Mucosa of stomach (tissue), 1 donor: ENCODE measurements around the gene MCCC1.
A peak's percentile ranks its signal among the peaks of the same experiment; 100 is the strongest.
"Not testable (repeated sequence)": the region's sequence is repeated elsewhere in the genome, so short reads cannot be mapped to it uniquely, and the experiment has no call there.

ENCODE experiments used
- H3K27me3 ChIP-seq: one replicate; pipeline ENCODE4 v1.7.0; 2013; ENCODE audit warnings: mild to moderate bottlenecking, low read length; ENCODE audit not compliant: control insufficient read depth, insufficient read depth
- H3K36me3 ChIP-seq: one replicate; pipeline ENCODE4 v1.7.0; 2013; ENCODE audit warnings: low read length; ENCODE audit not compliant: control insufficient read depth, insufficient read depth
- H3K4me1 ChIP-seq: one replicate; pipeline ENCODE4 v1.7.0; 2013; ENCODE audit warnings: mild to moderate bottlenecking, low read length; ENCODE audit not compliant: control insufficient read depth, insufficient read depth
- H3K4me3 ChIP-seq: one replicate; pipeline ENCODE4 v1.7.0; 2013; ENCODE audit warnings: low read length
- H3K9ac ChIP-seq: one replicate; pipeline ENCODE4 v1.7.0; 2013; ENCODE audit warnings: mild to moderate bottlenecking, low read length, moderate library complexity
- H3K9me3 ChIP-seq: one replicate; pipeline ENCODE4 v1.7.0; 2013; ENCODE audit warnings: mild to moderate bottlenecking, low read length, moderate library complexity; ENCODE audit not compliant: control insufficient read depth
- donor health status: Pancreatic carcinoma.

Gene MCCC1

DNA sequence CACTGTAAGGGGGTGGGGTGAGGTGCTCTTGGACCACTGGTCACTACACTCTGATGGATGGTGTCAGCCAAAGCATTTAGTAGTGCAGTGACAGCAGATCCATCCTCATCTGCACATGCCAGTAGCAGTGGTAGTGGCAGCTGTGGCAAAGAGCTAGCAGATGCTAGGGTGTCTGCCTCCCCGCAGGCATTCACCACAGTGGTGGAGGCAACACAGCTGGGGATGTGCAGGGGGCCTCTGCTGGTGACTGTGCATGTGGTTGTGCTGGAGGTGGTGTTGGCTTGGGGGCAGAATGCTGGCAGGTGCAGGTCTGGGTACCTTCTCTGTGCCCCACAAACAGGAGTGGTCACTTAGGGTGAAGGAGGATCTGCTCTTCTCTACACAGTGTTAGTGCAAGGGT is 99.5 kb downstream of the MCCC1 start:
- Histone ChIP-seq H3K27me3 (no peaks in the 10 kb centered on the region), H3K9ac (no peak overlapping the region), H3K4me3 (no peak overlapping the region), H3K9me3 (no peaks in the 10 kb centered on the region), H3K4me1 (no peaks in the 10 kb centered on the region), H3K36me3 (no peaks in the 10 kb centered on the region)

DNA sequence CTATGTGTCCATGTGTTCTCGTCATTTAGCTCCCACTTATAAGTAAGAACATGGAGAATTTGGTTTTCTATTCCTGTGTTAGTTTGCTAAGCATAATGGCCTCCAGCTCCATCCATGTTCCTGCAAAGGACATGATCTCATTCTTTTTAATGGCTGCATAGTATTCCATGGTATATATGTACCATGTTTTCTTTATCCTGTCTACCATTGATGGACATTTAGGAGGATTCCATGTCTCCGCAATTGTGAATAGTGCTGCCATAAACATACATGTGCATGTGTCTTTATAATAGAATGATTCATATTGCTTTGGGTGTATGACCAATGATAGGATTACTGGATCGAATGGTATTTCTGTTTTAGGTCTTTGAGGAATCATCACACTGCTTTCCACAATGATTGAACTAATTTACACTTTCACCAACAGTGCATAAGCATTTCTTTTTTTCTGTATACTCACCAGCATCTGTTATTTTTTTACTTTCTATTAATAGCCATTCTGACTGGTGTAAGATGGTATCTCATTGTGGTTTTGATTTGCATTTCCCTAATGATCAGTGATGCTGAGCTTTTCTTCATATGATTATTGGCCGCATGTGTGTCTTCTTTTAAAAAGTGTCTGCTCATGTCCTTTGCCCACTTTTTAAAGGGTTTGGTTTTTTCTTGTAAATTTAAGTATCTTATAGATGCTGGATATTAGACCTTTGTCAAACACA is 105.7 kb downstream of the MCCC1 start:
- H3K4me3 ChIP-seq, H3K27me3 ChIP-seq, H3K4me1 ChIP-seq, H3K36me3 ChIP-seq, H3K9ac ChIP-seq, H3K9me3 ChIP-seq: not testable (repeated sequence)

DNA sequence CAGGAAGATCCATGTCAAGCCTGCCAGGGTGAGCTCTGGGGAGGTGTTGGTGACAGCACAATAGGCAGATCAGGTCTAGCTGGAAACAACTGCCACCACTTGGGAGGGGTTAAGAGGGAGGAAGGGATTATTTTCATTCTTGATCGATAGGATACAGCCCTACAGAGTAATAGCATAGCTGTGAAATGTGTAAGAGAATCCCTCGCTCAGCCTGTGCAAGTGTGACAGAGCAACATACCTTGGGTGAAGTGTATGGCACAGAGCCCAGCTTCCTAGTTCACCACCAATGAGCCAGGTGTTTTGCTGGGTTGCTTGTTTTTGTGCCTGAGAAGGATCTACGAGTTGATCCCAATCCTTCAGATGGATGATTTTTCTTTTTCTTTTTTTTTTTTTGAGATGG is 109.7 kb downstream of the MCCC1 start:
- Histone ChIP-seq H3K36me3 (no peaks in the 10 kb centered on the region), H3K27me3 (no peaks in the 10 kb centered on the region), H3K4me1 (no peaks in the 10 kb centered on the region), H3K4me3 (no peak overlapping the region), H3K9me3 (no peaks in the 10 kb centered on the region), H3K9ac (no peak overlapping the region)

DNA sequence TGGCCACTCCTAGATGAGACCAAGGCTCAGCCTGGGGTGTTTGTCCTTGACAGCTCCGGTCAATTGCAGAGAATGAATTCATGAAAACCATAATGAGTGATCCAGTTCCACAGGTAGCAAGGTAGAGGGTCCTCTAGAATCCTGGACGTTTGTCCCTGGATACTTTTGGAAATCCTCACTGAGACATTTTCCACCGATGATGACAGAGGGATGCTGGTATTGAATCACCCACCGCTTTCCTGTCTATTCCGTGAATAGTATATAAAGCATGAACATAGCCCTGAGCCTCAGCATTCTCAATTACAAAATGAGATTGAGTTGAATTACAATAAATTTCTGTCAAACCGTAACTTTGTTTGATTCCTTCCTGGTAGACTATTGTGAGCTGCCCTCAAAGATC is 113.3 kb downstream of the MCCC1 start:
- H3K9me3 ChIP-seq = no peaks in the 10 kb centered on the region
- no peaks in the 10 kb centered on the region for H3K4me1 ChIP-seq
- no peaks in the 10 kb centered on the region for H3K27me3 ChIP-seq
- no peaks in the 10 kb centered on the region for H3K36me3 ChIP-seq
- H3K4me3 ChIP-seq = no peak overlapping the region
- H3K9ac ChIP-seq = no peak overlapping the region

DNA sequence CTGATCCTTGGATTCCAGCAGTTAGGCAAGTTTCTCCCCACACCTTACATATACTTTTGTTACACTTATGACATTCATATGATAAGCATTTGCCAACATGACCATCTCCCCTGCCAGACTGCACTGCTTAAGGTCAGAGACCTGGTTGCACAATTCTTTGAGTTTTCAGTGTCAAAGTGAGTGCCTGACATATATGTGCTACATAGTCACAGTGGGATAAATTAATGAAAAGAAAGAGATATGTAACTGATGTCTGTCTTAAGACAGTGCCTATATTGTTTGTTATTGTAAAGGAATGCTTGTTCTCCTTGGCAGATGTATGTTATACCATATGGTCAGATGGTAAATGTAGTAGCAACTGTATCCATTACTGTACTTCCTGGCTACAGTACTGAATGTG is 115.4 kb downstream of the MCCC1 start:
- Histone ChIP-seq H3K36me3 (no peaks in the 10 kb centered on the region), H3K9ac (no peak overlapping the region), H3K4me1 (no peaks in the 10 kb centered on the region), H3K27me3 (no peaks in the 10 kb centered on the region), H3K9me3 (no peaks in the 10 kb centered on the region), H3K4me3 (no peak overlapping the region)

DNA sequence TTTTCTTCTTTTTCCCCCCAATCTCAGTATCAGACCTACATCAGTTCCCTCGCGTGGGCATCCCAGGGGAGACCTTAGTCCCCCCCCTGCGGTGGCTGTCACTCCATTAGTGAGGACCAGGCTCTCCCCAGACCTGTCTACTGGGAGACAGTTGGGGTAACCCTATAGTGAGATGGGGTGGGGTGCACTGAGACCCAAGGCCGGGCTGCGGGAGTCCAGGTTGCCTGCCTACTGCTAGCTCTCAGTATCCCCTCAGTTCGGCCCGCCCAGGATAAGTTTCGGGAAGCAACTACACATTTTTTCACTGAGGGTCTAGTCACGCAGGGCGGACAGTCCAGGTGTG is 118.3 kb downstream of the MCCC1 start:
- peak overlapping the region; percentile 67 for H3K9ac ChIP-seq
- no peaks in the 10 kb centered on the region for H3K4me1 ChIP-seq
- no peaks in the 10 kb centered on the region for H3K27me3 ChIP-seq
- H3K9me3 ChIP-seq = no peaks in the 10 kb centered on the region
- no peak overlapping the region for H3K4me3 ChIP-seq
- H3K36me3 ChIP-seq = no peaks in the 10 kb centered on the region

DNA sequence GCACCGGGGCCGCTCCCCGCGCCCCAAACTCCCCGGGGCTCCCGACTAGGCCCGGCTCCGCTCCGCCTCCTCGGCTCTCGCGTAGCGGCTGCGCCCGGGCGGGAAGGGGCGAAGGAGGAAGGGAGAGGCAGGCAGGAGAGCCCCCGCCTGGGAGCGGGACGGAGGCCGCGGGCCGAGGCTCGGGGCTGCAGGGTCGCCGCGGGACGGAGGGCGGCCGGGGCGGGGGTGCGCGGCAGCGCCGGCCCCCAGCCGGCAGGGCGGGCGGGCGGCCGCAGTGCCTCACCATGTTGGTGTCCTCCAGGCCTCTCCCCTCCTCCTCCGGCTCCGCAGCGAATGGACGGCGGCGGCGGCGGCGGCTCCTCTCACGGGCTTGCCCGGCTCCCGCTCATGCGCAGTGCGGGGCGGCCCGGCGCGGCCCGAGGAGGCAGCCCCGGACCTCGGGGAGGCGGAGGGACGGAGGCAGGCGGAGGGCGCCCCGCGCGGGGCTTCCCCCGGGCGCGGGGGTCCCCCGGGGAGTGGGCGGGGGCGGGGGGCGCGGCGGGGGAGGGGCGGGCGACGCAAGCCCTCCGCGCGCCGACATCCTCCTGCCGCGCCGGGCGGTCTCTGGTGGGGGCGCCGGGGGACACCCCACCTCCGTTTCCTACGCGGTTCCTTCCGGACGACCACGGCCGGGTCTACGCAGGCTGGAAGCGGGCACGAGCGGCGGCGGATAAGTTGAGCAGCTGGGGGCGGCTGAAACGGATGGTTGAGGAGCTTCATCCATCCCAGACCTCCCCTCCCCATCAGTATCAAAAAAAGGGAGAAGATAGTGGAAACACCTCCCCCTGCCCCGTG is 118.9 kb downstream of the MCCC1 start, which contains the start of gene DCUN1D1:
TSS of gene DCUN1D1 (minus strand) at position 335 of the 834 bp plus-strand sequence. CDS start at position 286, 49 bp downstream.
- Histone ChIP-seq H3K36me3 (no peaks in the 10 kb centered on the region), H3K27me3 (no peaks in the 10 kb centered on the region), H3K4me3 (peak within 1 kb of the TSS; percentile 89), H3K4me1 (no peaks in the 10 kb centered on the region), H3K9ac (peak within 1 kb of the TSS; percentile 92), H3K9me3 (no peaks in the 10 kb centered on the region)

DNA sequence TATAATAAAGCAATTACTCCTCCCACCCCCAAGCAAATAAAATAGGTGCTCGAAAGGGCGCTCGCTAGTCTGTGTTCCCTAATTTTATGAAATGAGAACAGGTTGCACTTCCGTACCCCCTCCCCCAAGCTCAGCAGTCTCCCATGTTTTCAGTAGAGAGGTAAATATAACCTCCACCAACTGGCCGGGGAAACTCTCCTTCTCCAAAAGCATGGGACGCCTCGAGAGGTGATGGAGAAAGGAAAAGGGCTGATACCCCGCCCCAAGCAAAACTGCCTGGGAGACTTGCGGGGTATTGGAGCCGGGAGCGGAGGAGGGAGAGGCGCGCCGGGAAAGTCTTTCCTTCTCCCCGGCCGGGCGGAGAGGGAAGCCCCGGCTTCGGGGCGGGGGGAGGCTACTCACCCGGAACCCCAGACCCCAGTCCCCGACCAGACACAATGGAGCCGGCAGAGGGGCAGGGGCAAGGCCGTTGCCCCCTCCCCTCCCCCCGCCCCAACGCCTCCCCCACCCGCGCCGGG is 119.6 kb downstream of the MCCC1 start:
- Histone ChIP-seq H3K36me3 (no peaks in the 10 kb centered on the region), H3K9me3 (no peaks in the 10 kb centered on the region), H3K4me3 (peak overlapping the region; percentile 89), H3K4me1 (no peaks in the 10 kb centered on the region), H3K27me3 (no peaks in the 10 kb centered on the region), H3K9ac (peak overlapping the region; percentile 92)

DNA sequence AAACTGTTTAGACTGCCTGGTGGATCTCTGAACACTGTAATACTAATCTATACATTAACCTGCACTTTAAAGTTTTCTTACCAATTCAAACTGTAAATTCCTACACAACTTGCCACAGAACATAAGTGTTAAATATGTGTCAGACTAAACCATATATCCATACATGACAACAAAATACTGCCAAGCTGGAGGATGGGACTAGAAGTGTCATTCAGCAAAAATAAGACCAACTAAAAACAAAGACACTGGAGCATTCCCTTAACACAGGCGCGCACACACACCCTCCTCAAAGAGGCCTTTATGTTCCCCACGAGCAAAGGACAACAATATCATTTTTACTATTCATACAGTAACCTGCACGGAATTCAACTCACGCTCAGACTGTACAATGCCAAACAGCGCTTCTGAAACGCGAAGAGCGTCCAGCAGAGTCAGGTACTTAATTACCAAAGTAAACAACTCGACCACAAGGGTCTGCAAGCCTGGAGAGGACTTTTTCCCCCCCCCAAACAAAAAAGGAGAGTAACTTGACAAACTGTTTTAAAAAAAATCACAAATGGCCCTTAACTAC is 120.1 kb downstream of the MCCC1 start:
- Histone ChIP-seq H3K9me3 (no peaks in the 10 kb centered on the region), H3K27me3 (no peaks in the 10 kb centered on the region), H3K36me3 (no peaks in the 10 kb centered on the region), H3K4me3 (peak overlapping the region; percentile 89), H3K4me1 (no peaks in the 10 kb centered on the region), H3K9ac (peak overlapping the region; percentile 92)

DNA sequence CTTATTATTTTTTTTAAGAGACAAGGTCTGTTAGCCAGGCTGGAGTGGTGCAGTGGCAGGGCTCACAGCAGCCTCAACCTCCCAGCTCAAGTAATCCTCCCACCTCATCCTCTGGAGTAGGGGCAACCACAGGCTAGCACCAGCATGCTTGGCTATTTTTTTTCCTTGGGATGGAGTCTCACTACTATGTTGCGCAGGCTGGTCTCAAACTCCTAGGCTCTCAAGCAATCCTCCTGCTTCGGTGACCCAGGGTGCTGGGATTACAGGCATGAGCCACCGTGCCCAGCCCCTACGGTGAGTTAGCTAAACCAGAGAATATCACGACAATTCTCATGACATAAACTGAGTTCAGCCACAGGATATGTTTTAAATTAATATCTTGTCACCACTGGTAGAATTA is 120.9 kb downstream of the MCCC1 start:
- Histone ChIP-seq H3K36me3 (no peaks in the 10 kb centered on the region), H3K4me3 (no peak overlapping the region), H3K9ac (no peak overlapping the region), H3K4me1 (no peaks in the 10 kb centered on the region), H3K27me3 (no peaks in the 10 kb centered on the region), H3K9me3 (no peaks in the 10 kb centered on the region)

DNA sequence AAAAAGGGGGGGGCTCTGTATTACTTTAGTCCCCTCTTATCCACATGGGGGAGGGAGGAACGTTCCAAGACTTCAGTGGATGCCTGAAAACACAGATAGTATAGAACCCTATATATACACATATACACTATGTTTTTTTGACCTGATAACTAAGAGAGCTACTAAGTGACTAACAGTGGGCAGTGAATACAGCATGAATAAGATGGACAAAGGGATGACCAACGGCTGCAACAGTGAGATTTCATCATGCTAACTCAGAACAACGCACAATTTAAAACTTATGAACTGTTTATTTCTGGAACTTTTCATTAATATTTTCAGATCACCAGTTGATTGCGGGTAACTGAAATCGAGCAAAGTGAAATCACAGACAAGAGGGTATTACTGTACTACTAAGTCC is 126.2 kb downstream of the MCCC1 start:
- no peaks in the 10 kb centered on the region for H3K27me3 ChIP-seq
- no peak overlapping the region for H3K4me3 ChIP-seq
- no peaks in the 10 kb centered on the region for H3K4me1 ChIP-seq
- no peak overlapping the region for H3K9ac ChIP-seq
- H3K9me3 ChIP-seq = no peaks in the 10 kb centered on the region
- H3K36me3 ChIP-seq = no peaks in the 10 kb centered on the region

DNA sequence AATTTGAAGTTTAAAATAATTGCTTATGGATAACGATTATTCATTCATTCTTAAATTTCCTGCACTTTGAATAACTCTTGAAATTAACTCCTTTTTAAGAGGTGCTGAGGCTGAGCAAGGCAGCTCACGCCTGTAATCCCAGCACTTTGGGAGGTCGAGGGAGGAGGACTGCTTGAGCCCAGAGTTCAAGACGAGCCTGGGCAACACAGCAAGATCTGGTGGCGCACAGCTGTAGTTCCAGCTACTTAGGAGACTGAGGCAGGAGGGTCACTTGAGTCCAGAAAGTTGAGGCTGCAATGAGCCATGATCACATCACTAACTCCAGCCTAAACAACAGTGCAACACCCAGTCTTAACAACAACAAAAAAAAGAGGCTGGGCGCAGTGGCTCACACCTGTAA is 126.9 kb downstream of the MCCC1 start:
- Histone ChIP-seq H3K27me3 (no peaks in the 10 kb centered on the region), H3K9ac (no peak overlapping the region), H3K4me1 (no peaks in the 10 kb centered on the region), H3K9me3 (no peaks in the 10 kb centered on the region), H3K4me3 (no peak overlapping the region), H3K36me3 (no peaks in the 10 kb centered on the region)
